IMR-90 (cell line): ENCODE results near the gene UBA1. TPM values are rescaled to one million over a fixed set of nuclear protein-coding genes. Genes with fewer than 3 reads are reported as not detected.

ENCODE experiments used
- ATAC-seq: fragments of 200-7000 bp; cut with Tn5 transposase; 2 replicates; pipeline ENCODE4 v1.9.1; 2020; ENCODE audit warnings: low read depth, mild to moderate bottlenecking, moderate library complexity
- BruUV-seq: library from RNA; stranded (reverse); fragments of 400-500 nt; replicated peaks from 2 replicates; lab custom pipeline; 2021; lab: Mats Ljungman, UMichigan
- CTCF ChIA-PET: fragments of 300-600 bp; formaldehyde crosslinking; extraction: SDS; loops from one replicate; lab custom pipeline; 2021; ENCODE audit warnings: antibody characterized with exemption; lab: Yijun Ruan, JAX
- POLR2A ChIA-PET: fragments of 300-600 bp; sonication (Branson Sonifier 250); formaldehyde crosslinking; loops from one replicate; lab custom pipeline; 2022; ENCODE audit warnings: antibody characterized with exemption; ENCODE audit not compliant: unreplicated experiment; lab: Charles Lee
- DNase-seq: peaks from one replicate; pipeline ENCODE4 v3.0.0; 2013
- H2AFZ ChIP-seq: replicated peaks from 2 replicates; pipeline ENCODE3; 2013; ENCODE audit warnings: low read length, mild to moderate bottlenecking; ENCODE audit not compliant: poor library complexity
- H2AK5ac ChIP-seq: 2 replicates; pipeline ENCODE4 v1.6.1; 2013; ENCODE audit warnings: low read depth, low read length, inconsistent platforms
- H2AK9ac ChIP-seq: replicated peaks from 2 replicates; pipeline ENCODE3; 2013; ENCODE audit warnings: mild to moderate bottlenecking, low read depth, low read length, moderate library complexity; ENCODE audit not compliant: poor library complexity
- H2BK120ac ChIP-seq: 2 replicates; pipeline ENCODE4 v1.6.1; 2013; ENCODE audit warnings: low read depth, low read length, inconsistent platforms
- H2BK15ac ChIP-seq: 3 replicates; pipeline ENCODE4 v1.6.1; 2013; ENCODE audit warnings: low read depth, low read length, inconsistent platforms
- H2BK20ac ChIP-seq: 2 replicates; pipeline ENCODE4 v1.6.1; 2013; ENCODE audit warnings: low read depth, mild to moderate bottlenecking, inconsistent platforms, low read length, moderate library complexity
- H2BK5ac ChIP-seq: 2 replicates; pipeline ENCODE4 v1.6.1; 2013; ENCODE audit warnings: mild to moderate bottlenecking, low read depth, low read length, inconsistent platforms; ENCODE audit not compliant: poor library complexity, severe bottlenecking
- H3K14ac ChIP-seq: replicated peaks from 2 replicates; pipeline ENCODE4 v1.6.1; 2013; ENCODE audit warnings: low read depth, low read length, inconsistent platforms
- H3K18ac ChIP-seq: 2 replicates; pipeline ENCODE4 v1.6.1; 2013; ENCODE audit warnings: low read depth, low read length, control low read depth
- H3K23ac ChIP-seq: 2 replicates; pipeline ENCODE4 v1.6.1; 2013; ENCODE audit warnings: low read depth, low read length, inconsistent platforms
- H3K27ac ChIP-seq: 2 replicates; pipeline ENCODE4 v1.5.1; 2013; ENCODE audit warnings: mild to moderate bottlenecking, control low read depth, low read length; ENCODE audit not compliant: insufficient read depth
- H3K27me3 ChIP-seq: 2 replicates; pipeline ENCODE4 v1.6.1; 2013; ENCODE audit warnings: low read length; ENCODE audit not compliant: control insufficient read depth, insufficient read depth
- H3K36me3 ChIP-seq: 2 replicates; pipeline ENCODE4 v1.6.1; 2013; ENCODE audit warnings: low read length, mixed read lengths; ENCODE audit not compliant: control insufficient read depth, insufficient read depth
- H3K4ac ChIP-seq: 2 replicates; pipeline ENCODE4 v1.6.1; 2013; ENCODE audit warnings: low read depth, low read length, inconsistent platforms
- H3K4me1 ChIP-seq: 2 replicates; pipeline ENCODE4 v1.6.1; 2013; ENCODE audit warnings: low read length, mixed read lengths; ENCODE audit not compliant: control insufficient read depth, insufficient read depth
- H3K4me2 ChIP-seq: 2 replicates; pipeline ENCODE4 v1.6.1; 2013; ENCODE audit warnings: low read depth, mild to moderate bottlenecking, control low read depth, low read length, moderate library complexity
- H3K4me3 ChIP-seq: 2 replicates; pipeline ENCODE4 v1.5.1; 2013; ENCODE audit warnings: low read depth, mild to moderate bottlenecking, control low read depth, low read length, moderate library complexity; ENCODE audit not compliant: insufficient read depth
- H3K56ac ChIP-seq: 2 replicates; pipeline ENCODE4 v1.6.1; 2013; ENCODE audit warnings: low read length, inconsistent platforms; ENCODE audit not compliant: insufficient read depth; ENCODE audit errors: extremely low read depth
- H3K79me1 ChIP-seq, 2 experiments: 2 replicates each; pipeline ENCODE4 v1.6.1; 2013; ENCODE audit warnings: low read length in 2 of 2, inconsistent platforms in 1 of 2, low read depth in 1 of 2
- H3K9ac ChIP-seq: 2 replicates; pipeline ENCODE4 v1.6.1; 2013; ENCODE audit warnings: low read depth, low read length, control low read depth
- H3K9me1 ChIP-seq: 2 replicates; pipeline ENCODE4 v1.6.1; 2013; ENCODE audit warnings: low read length, inconsistent platforms; ENCODE audit not compliant: insufficient read depth
- H3K9me3 ChIP-seq: 2 replicates; pipeline ENCODE4 v1.6.1; 2013; ENCODE audit warnings: low read length; ENCODE audit not compliant: control insufficient read depth, insufficient read depth
- H4K20me1 ChIP-seq: 2 replicates; pipeline ENCODE4 v1.6.1; 2013; ENCODE audit warnings: low read length, inconsistent platforms; ENCODE audit not compliant: insufficient read depth
- H4K5ac ChIP-seq: 2 replicates; pipeline ENCODE4 v1.6.1; 2013; ENCODE audit warnings: mild to moderate bottlenecking, low read depth, low read length, control low read depth
- H4K8ac ChIP-seq, 2 experiments: 2 replicates each; pipeline ENCODE4 v1.6.1; 2013; ENCODE audit warnings: low read depth in 2 of 2, low read length in 2 of 2, control low read depth in 1 of 2, inconsistent platforms in 1 of 2
- H4K91ac ChIP-seq: 2 replicates; pipeline ENCODE4 v1.6.1; 2013; ENCODE audit warnings: low read depth, low read length, inconsistent platforms; ENCODE audit not compliant: insufficient read depth
- CEBPB ChIP-seq: IDR thresholded peaks from 2 replicates; pipeline ENCODE4 v1.6.1; 2012; ENCODE audit warnings: low read depth, low read length, improper control_type of control experiment
- WGBS, 2 experiments: methylation state at CpG; one replicate each; pipeline versions ENCODE4 v1.1.5 to v1.1.7; 2013; ENCODE audit warnings: missing lambda C conversion rate in 2 of 2; ENCODE audit not compliant: insufficient read length in 1 of 2; ENCODE audit errors: extremely low coverage in 2 of 2; 5-methylcytosine and 5-hydroxymethylcytosine counted together
- dilution Hi-C: fragments of 300-500 bp; cut with HindIII; formaldehyde crosslinking; loops from one replicate; pipeline ENCODE4 v1.14.3; 2018; ENCODE audit warnings: low sequenced_read_pairs; ENCODE audit not compliant: unreplicated experiment
- in situ Hi-C: fragments of 300-500 bp; cut with MboI; formaldehyde crosslinking; loops from 3 replicates; pipeline ENCODE4 v1.14.3; 2019; ENCODE audit warnings: low sequenced_read_pairs, inconsistent platforms, mixed read lengths
- intact Hi-C: fragments of 100-400 bp; cut with micrococcal nuclease; formaldehyde crosslinking; loops from 2 replicates; pipeline ENCODE4 v1.10.0; 2022
- polyA plus RNA-seq, 3 experiments: library from polyadenylated mRNA; depleted of rRNA; stranded (reverse); fragments of >200 nt; gene quantifications; 2 replicates each; pipeline ENCODE4 v1.2.3, GENCODE V29; 2012; ENCODE audit warnings: low replicate concordance in 1 of 3
- total RNA-seq: library from RNA; depleted of rRNA; stranded (reverse); fragments of >200 nt; gene quantifications from 2 replicates; pipeline ENCODE4 v1.2.3, GENCODE V29; 2012

Gene UBA1
- total and polyA plus RNA-seq, 2 of the 4 experiments (the other 2 are of a cell fraction) = 299 to 343 TPM

DNA sequence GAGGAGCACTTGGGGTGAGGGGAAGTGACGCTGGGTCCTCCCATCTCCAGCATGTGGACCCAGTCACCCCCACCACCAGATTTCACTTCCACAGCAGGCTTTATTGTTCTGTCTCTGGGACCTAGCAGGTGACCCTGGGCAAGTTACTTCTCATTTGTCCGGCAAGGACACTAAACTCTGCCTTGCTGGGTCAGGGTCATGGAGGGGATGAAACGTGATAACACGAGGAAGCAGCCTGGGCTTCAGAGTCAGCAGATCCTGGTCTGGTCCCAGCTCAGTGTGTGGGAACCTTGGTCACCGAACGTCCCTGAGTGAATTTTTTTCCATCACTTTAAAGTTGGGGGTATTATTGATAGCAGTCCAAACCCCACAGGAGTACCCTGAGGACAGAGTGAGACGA lies 3.9 kb downstream of the UBA1 start:
- Histone ChIP-seq H4K91ac (no peak overlapping the region), H3K9me3 (no peaks in the 10 kb centered on the region), H3K27me3 (no peaks in the 10 kb centered on the region; the same call in 1 of the 2 replicates), H4K5ac (no peak overlapping the region), H2BK15ac (no peak overlapping the region), H3K9me1 (peaks cover 5% of the 10 kb centered on the region; the same call in 1 of the 2 replicates), H3K4me3 (no peak overlapping the region), H3K4me1 (peaks cover 24% of the 10 kb centered on the region), H4K8ac (no peak overlapping the region), H2AK9ac (no peak overlapping the region), H2BK5ac (no peak overlapping the region), H3K4me2 (peak overlapping the region; percentile 49; the same call in 1 of the 2 replicates), H3K79me1 (peaks cover 34 to 67% of the 10 kb centered on the region in 2 experiments), H3K36me3 (peaks cover 56% of the 10 kb centered on the region), H3K27ac (no peak overlapping the region), H3K56ac (no peak overlapping the region), H3K18ac (no peak overlapping the region), H2BK20ac (no peak overlapping the region), H3K23ac (no peak overlapping the region), H2BK120ac (no peak overlapping the region), H3K4ac (no peak overlapping the region), H3K14ac (no peak overlapping the region), H2AK5ac (no peak overlapping the region), H4K20me1 (peaks cover 79% of the 10 kb centered on the region), H3K9ac (no peak overlapping the region), H2AFZ (no peak overlapping the region)
- dilution Hi-C loops (no loop called here), in situ Hi-C loops (loop anchor here (10.0 kb wide), 2 partner anchors 187 to 327 kb away; no protein-coding TSS in a partner anchor), intact Hi-C loops (no loop called here)
- ATAC-seq = no peak
- POLR2A ChIA-PET = no interaction called here
- no peak for DNase-seq
- BruUV-seq = no TSS peak
- 37% methylated on average over 2 of the region's 7 CpGs; no CpG with 5 or more reads in 1 of the 2 experiments for WGBS, 2 experiments
- CTCF ChIA-PET = no interaction called here
- TF ChIP-seq CEBPB = no peak
